HG02840 (cell line): ENCODE measurements around the gene NUP153.
"Not testable (repeated sequence)": the region's sequence is repeated elsewhere in the genome, so short reads cannot be mapped to it uniquely, and the experiment has no call there.

Experiments
- ATAC-seq: cut with Tn5 transposase; IDR thresholded peaks from one replicate; pipeline ENCODE4 v1.9.1; 2021; ENCODE audit warnings: mild to moderate bottlenecking, moderate library complexity, moderate number of reproducible peaks; ENCODE audit not compliant: unreplicated experiment, low FRiP score

NUP153 gene

GRCh38 chr6:17714879-17715851 lies 8.4 kb upstream of the NUP153 start:
- ATAC-seq, result no peak

- no peak for ATAC-seq
Measured at GRCh38 chr6:17714177-17714576, 7.5 kb upstream of the NUP153 start.

GRCh38 chr6:17712576-17712975 lies 5.9 kb upstream of the NUP153 start:
- no peak for ATAC-seq

- ATAC-seq, result no peak
Measured at GRCh38 chr6:17710331-17710730, 3.6 kb upstream of the NUP153 start.

GRCh38 chr6:17709476-17709875 lies 2.8 kb upstream of the NUP153 start:
- ATAC-seq, result no peak

- ATAC-seq, result not testable (repeated sequence)
Measured at GRCh38 chr6:17708035-17708434, 1.3 kb upstream of the NUP153 start.

- no peak for ATAC-seq
Measured at GRCh38 chr6:17707371-17707651, 586 bp upstream of the NUP153 start.

- ATAC-seq, result peak; percentile 59
Measured at GRCh38 chr6:17705778-17706579, 746 bp downstream of the NUP153 start.

- no peak for ATAC-seq
Measured at GRCh38 chr6:17705428-17705777, 1.3 kb downstream of the NUP153 start.

- ATAC-seq, result no peak
Measured at GRCh38 chr6:17703256-17703694, 3.5 kb downstream of the NUP153 start.

GRCh38 chr6:17700421-17701416 lies 6.0 kb downstream of the NUP153 start:
- ATAC-seq, result no peak

GRCh38 chr6:17691925-17692538 lies 14.7 kb downstream of the NUP153 start:
- ATAC-seq, result no peak

GRCh38 chr6:17688481-17688880 lies 18.2 kb downstream of the NUP153 start:
- no peak for ATAC-seq

GRCh38 chr6:17687136-17687535 lies 19.6 kb downstream of the NUP153 start:
- ATAC-seq, result no peak

GRCh38 chr6:17684134-17684533 lies 22.6 kb downstream of the NUP153 start:
- ATAC-seq, result no peak

- ATAC-seq, result no peak
Measured at GRCh38 chr6:17683428-17683827, 23.3 kb downstream of the NUP153 start.

GRCh38 chr6:17679726-17680125 lies 27.0 kb downstream of the NUP153 start:
- ATAC-seq, result no peak

GRCh38 chr6:17677602-17678001 lies 29.1 kb downstream of the NUP153 start:
- no peak for ATAC-seq

- no peak for ATAC-seq
Measured at GRCh38 chr6:17673543-17674254, 33.0 kb downstream of the NUP153 start.
